Measurements from ENCODE around the gene CYBB.

Gene CYBB

GRCh38 chrX:37846934-37847732 lies 67.3 kb downstream of the CYBB start, which contains the start of gene DYNLT3:
Gene DYNLT3 (minus strand): TSS chrX:37847571. CDS start chrX:37847510, 61 bp downstream.
- no peak for TF ChIP-seq CTCF (IDR thresholded peaks at IDR 0.05)
- Histone ChIP-seq H3K9me3 (no peaks in the 10 kb centered on the region), H3K4me1 (peaks cover 0 to 21% (median 0%) of the 10 kb centered on the region in 4 donors), H3K27ac (peak within 1 kb of the TSS; percentile 94 to 98), H3K36me3 (no peaks in the 10 kb centered on the region), H3K27me3 (no peaks in the 10 kb centered on the region), H3K4me3 (peak within 1 kb of the TSS; percentile 88 to 89)
- peak; percentile 75 to 90 for DNase-seq
- intact Hi-C loops (cut with DNase I; ENCODE audit: low total_unique reads) = no loop called here

GRCh38 chrX:37847733-37848197 lies 67.9 kb downstream of the CYBB start:
- Histone ChIP-seq H3K27me3 (no peaks in the 10 kb centered on the region), H3K9me3 (no peaks in the 10 kb centered on the region), H3K4me1 (peaks cover 0 to 21% (median 0%) of the 10 kb centered on the region in 4 donors), H3K36me3 (no peaks in the 10 kb centered on the region), H3K4me3 (peak overlapping the region; percentile 88 to 89), H3K27ac (peak overlapping the region; percentile 94 to 98)
- intact Hi-C loops (cut with DNase I; ENCODE audit: low total_unique reads) = no loop called here
- DNase-seq = no peak
- no peak for TF ChIP-seq CTCF (IDR thresholded peaks at IDR 0.05)

- DNase-seq = no peak
- H3K4me3 ChIP-seq = no peak overlapping the region
- H3K27me3 ChIP-seq = no peaks in the 10 kb centered on the region
- no peaks in the 10 kb centered on the region for H3K36me3 ChIP-seq
- no peaks in the 10 kb centered on the region for H3K9me3 ChIP-seq
- no peaks in the 10 kb centered on the region for H3K4me1 ChIP-seq
- intact Hi-C loops (cut with DNase I; ENCODE audit: low total_unique reads) = no loop called here
- TF ChIP-seq CTCF (IDR thresholded peaks at IDR 0.05) = no peak
- H3K27ac ChIP-seq = no peak overlapping the region
Observed at GRCh38 chrX:37854148-37854547, 74.3 kb downstream of the CYBB start.

- no peaks in the 10 kb centered on the region for H3K36me3 ChIP-seq
- no peak for TF ChIP-seq CTCF (IDR thresholded peaks at IDR 0.05)
- DNase-seq = no peak
- intact Hi-C loops (cut with DNase I; ENCODE audit: low total_unique reads) = no loop called here
- H3K4me3 ChIP-seq = no peak overlapping the region
- no peaks in the 10 kb centered on the region for H3K27me3 ChIP-seq
- H3K4me1 ChIP-seq = no peaks in the 10 kb centered on the region
- H3K27ac ChIP-seq = no peak overlapping the region
- H3K9me3 ChIP-seq = no peaks in the 10 kb centered on the region
Observed at GRCh38 chrX:37854748-37855147, 74.9 kb downstream of the CYBB start.

GRCh38 chrX:37860721-37861120 lies 80.9 kb downstream of the CYBB start:
- no peak overlapping the region for H3K27ac ChIP-seq
- intact Hi-C loops (cut with DNase I; ENCODE audit: low total_unique reads) = no loop called here
- H3K36me3 ChIP-seq = no peaks in the 10 kb centered on the region
- no peaks in the 10 kb centered on the region for H3K27me3 ChIP-seq
- DNase-seq = no peak
- no peak overlapping the region for H3K4me3 ChIP-seq
- no peaks in the 10 kb centered on the region for H3K9me3 ChIP-seq
- H3K4me1 ChIP-seq = no peaks in the 10 kb centered on the region
- TF ChIP-seq CTCF (IDR thresholded peaks at IDR 0.05) = no peak
